HG02798 (cell line): ENCODE data around the gene TMPRSS12.
"Not testable (repeated sequence)": the region's sequence is repeated elsewhere in the genome, so short reads cannot be mapped to it uniquely, and the experiment has no call there.

Experiments used
- ATAC-seq: cut with Tn5 transposase; IDR thresholded peaks from one replicate; pipeline ENCODE4 v1.9.1; 2021; ENCODE audit warnings: mild to moderate bottlenecking; ENCODE audit not compliant: unreplicated experiment, poor library complexity

TMPRSS12 gene

GRCh38 chr12:50925342-50925651 lies 82.6 kb downstream of the TMPRSS12 start:
- ATAC-seq = no peak

- no peak for ATAC-seq
These were observed 83.2 kb downstream of the TMPRSS12 start for GRCh38 chr12:50925920-50926319.

- no peak for ATAC-seq
These were observed 83.7 kb downstream of the TMPRSS12 start for GRCh38 chr12:50926415-50926814.

GRCh38 chr12:50926932-50927331 lies 84.2 kb downstream of the TMPRSS12 start:
- ATAC-seq = not testable (repeated sequence)

DNA sequence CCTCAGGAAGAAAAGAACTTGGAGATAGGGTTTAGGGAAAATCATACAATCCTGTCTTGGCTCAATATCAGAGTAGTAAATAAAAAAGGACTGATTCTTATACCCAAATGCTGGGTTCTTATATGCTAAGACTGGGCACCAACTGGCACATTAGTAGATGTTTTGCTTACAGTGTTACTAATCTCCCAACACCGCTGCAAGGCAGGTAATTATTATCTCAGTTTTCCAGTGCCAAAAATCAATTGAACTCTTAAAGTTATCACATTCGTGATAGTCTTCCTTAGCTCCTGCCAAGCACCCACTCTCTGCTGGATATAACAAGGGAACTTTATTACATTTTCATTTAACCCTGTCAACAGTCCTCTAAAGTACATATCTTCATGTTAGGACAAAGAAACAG lies 84.6 kb downstream of the TMPRSS12 start:
- ATAC-seq = no peak

DNA sequence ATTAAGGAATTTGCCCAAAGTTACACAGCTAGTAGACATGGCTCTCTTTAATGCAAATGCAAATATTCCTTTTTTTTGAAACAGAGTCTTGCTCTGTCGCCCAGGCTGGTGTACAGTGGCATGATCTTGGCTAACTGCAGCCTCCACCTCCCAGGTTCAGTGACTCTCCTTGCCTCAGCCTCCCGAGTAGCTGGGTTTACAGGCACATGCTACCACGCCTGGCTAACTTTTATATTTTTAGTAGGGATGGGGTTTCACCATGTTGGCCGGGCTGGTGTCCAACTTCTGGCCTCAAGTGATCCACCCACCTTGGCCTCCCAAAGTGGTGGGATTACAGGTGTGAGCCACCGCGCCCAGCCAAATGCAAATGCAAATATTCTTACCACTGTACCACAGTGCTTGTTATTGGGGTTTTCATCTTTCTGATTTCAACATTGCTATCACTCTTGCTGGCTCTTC lies 85.1 kb downstream of the TMPRSS12 start:
- no peak for ATAC-seq

GRCh38 chr12:50928392-50928791 lies 85.7 kb downstream of the TMPRSS12 start:
- no peak for ATAC-seq

DNA sequence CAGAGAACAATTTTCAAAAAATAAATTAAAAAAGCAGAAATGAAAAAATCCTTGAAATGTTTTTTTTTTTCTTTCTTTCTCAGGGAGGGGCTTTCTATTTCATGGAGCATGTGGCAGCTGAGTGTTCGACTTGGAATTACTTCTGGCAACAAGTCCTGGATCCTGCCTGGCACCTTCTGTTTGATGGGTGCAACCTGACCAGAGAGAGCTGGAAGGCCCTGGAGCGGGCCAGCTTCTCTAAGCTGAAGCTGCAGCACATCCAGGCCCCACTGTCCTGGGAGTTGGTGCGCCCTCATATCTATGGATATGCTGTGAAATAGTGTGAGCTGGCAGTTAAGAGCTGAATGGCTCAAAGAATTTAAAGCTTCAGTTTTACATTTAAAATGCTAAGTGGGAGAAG lies 87.1 kb downstream of the TMPRSS12 start:
- ATAC-seq = no peak

- not testable (repeated sequence) for ATAC-seq
These were observed 87.8 kb downstream of the TMPRSS12 start for GRCh38 chr12:50930477-50930876.

- ATAC-seq = no peak
These were observed 90.1 kb downstream of the TMPRSS12 start for GRCh38 chr12:50932787-50933280.

- ATAC-seq = no peak
These were observed 90.9 kb downstream of the TMPRSS12 start for GRCh38 chr12:50933459-50934124.

DNA sequence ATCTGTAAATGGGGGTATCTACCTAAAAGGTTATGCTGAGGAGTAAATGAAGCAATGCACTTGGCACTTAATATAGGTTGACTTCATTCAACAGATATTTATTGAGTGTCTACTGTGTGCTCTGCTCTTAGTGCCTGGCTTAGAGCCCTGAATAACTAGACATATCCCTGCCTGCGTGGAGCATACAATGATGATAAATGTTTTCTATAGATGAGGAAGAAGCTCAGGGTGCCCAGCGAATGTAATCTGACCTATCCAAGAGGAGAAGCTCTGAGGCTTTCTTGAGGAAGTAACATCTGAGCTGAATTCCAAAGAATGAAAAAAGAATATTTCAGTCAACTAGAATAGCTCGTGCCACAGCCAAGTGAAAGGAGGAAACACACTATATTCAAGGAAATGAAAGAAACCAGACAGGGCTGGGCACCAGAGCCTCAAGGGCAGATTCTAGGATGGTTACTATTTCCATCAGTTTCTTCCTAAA lies 91.7 kb downstream of the TMPRSS12 start:
- no peak for ATAC-seq

DNA sequence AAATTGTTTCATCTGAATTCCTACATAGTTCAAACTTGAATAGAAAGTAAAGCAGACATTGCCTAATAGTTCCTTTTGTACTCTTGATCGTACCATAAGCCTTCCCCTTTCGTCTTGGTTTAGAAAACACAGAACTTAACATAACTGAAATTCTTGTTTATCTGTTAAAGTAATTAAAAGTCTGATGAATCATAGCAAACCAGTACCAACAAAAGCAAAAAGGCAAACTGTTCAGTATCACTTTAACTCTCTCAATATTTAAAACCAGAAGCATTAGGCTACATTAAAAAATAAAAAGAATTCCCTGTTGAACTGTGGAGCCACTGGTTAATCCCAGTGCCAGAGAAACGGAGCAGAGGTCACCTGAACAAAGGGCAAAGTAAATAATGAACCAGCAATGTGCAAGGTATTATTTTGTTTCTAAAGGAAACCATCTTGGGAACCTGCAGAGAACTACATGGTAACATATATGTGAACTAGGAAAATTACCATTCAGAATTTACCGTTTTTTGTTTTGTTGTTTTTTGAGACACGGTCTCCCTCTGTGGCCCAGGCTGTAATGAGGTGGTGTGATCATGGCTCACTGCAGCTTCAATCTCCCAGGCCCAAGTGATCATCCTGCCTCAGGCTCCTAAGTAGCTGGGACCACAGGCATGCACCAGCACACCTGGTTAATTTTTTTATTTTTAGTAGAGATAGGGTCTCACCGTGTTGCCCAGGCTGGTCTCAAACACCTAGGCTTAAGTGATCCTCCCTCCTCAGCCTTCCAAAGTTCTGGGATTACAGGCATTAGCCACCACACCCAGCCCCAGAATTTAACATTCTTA lies 92.5 kb downstream of the TMPRSS12 start:
- ATAC-seq = no peak

GRCh38 chr12:50936821-50937530 lies 94.2 kb downstream of the TMPRSS12 start:
- ATAC-seq = no peak
